ENCODE results near the gene INPP5A. TPM values are rescaled to one million over a fixed set of nuclear protein-coding genes. Genes with fewer than 3 reads are reported as not detected.

Gene INPP5A
- total RNA-seq, 1 donor, result 36.8 TPM

DNA sequence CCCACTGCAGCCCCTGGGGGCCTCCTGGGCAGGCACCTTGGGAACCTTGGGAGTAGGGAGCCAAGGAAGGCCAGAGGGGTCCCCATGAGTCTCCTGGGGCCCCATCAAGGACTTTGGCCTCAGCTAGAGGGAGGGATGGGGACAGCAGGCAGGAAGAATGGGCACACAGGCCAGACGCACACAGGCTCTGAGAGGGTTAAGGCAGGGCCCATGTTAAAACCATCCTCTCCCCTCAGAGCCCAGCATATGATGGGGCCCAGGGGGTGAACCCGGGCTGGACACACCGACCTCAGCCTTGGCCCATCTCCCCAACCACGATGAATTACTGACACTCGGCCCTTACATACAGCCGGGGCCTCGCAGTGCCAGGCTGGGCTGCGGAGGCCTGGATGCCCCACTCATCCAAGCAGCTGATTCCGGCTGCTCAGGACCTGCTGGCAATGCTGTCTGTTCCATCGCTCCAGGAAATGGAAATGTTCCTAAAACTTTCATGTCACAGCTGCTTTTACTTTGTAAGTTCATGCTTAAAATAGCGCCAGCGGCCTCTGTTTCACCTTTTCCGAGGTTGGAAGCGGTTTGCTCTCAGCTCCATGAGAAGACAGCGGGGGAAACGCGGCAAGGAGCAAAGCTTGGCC, 17.3 kb upstream of the INPP5A start:
- no peak overlapping the region for H3K4me3 ChIP-seq (ENCODE audit: low read depth, low read length)
- DNase-seq (ENCODE audit: low read depth), result peak; percentile 88
- TF ChIP-seq, protein P1, sequence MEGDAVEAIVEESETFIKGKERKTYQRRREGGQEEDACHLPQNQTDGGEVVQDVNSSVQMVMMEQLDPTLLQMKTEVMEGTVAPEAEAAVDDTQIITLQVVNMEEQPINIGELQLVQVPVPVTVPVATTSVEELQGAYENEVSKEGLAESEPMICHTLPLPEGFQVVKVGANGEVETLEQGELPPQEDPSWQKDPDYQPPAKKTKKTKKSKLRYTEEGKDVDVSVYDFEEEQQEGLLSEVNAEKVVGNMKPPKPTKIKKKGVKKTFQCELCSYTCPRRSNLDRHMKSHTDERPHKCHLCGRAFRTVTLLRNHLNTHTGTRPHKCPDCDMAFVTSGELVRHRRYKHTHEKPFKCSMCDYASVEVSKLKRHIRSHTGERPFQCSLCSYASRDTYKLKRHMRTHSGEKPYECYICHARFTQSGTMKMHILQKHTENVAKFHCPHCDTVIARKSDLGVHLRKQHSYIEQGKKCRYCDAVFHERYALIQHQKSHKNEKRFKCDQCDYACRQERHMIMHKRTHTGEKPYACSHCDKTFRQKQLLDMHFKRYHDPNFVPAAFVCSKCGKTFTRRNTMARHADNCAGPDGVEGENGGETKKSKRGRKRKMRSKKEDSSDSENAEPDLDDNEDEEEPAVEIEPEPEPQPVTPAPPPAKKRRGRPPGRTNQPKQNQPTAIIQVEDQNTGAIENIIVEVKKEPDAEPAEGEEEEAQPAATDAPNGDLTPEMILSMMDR (IDR thresholded peaks at IDR 0.05; ENCODE audit: insufficient read depth, low read length), result no peak

DNA sequence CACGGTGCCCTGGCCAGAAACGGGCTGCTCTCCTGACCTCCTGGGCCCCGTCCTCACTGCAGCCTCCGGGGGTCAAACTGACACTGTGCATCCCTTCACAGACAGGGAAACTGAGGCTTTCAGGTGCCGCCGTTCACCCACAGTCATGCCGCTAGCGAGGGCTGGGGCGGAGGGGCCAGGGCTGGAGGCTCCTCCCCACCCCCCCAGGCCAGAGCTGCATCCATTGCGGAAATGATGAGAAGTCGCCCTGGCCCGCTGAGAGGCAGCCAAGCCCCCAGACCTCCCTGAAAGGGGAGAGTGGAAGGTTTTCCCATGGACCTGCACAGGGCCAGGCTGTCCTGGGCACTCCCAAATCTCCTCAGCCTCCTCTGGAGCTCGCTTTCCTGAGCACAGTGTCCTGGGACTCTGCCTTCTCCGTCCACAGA, 16.5 kb upstream of the INPP5A start:
- no peak for DNase-seq (ENCODE audit: low read depth)
- no peak overlapping the region for H3K4me3 ChIP-seq (ENCODE audit: low read depth, low read length)
- TF ChIP-seq, protein P1 (IDR thresholded peaks at IDR 0.05; ENCODE audit: insufficient read depth, low read length), result no peak

DNA sequence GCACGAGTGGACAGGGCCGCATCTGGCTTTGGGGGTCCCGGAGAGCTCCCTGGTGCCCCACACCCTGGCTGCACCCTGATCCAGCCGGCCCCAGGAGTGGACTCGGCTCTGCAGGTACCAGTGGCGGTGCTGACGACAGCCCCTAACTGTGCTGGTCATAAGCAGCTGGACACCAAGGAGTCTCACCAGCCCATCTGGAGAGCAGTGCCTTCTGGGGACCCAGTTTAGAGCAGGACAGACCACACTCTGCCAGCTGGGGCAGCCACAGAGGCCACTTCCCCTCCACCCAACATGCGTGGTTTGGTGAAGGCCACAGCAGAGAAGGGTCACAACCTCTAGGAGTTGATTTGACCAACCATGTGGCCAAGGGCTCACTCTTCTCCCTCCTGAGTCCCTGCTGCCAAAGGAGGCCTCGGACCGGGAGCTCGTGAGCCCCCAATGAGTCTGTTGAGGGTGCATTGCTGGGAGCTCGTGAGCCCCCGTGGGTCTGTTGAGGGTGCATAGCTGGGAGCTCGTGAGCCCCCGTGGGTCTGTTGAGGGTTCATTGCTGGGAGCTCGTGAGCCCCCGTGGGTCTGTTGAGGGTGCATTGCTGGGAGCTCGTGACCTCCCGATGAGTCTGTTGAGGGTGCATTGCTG, 16.0 kb upstream of the INPP5A start:
- no peak for DNase-seq (ENCODE audit: low read depth)
- TF ChIP-seq, protein P1 (IDR thresholded peaks at IDR 0.05; ENCODE audit: insufficient read depth, low read length), result no peak
- H3K4me3 ChIP-seq (ENCODE audit: low read depth, low read length), result no peak overlapping the region

DNA sequence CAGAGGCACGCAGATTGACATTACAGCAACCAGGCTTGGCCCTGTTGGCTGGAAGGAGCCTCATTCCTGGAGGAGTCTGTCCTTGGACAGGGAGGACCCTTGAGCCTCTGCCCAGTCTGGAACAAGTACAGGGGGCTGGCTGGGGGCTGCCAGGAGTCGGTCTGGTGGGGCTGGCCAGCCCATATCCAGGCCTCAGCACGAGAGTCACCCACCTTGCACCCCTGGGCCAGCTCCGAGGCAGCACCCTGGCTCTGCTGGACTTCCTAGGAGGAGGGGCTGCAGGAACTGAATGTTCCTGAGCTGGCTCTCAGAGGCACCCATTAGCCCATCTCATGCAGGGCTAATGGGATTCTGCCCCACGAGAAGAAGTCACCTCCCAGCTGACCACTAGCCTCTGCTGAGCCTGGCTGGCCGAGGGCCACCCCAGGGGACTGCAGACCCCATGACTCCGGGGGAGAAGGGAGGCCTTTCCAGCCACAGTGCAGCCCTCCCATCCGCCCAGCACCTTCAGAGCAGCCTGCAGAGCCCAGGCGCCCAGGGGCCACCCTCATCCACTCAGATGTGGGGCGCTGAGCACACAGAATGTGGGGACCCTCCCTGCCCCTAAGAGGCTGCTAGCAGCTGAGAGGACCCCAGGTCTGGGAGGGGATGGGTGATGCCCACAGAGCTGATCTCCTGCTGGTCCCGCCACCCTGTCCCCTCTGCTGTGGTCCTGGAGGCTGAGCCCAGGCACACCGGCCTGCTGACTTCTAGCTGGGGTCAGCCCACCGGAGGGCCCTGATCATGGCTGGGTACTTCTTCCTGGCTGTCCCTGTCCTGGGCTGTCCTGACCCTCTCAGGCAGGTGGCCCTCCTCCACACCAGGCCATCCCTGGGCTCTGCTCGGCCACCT, 14.8 kb upstream of the INPP5A start:
- DNase-seq (ENCODE audit: low read depth), result no peak
- no peak overlapping the region for H3K4me3 ChIP-seq (ENCODE audit: low read depth, low read length)
- TF ChIP-seq, protein P1 (IDR thresholded peaks at IDR 0.05; ENCODE audit: insufficient read depth, low read length), result no peak

DNA sequence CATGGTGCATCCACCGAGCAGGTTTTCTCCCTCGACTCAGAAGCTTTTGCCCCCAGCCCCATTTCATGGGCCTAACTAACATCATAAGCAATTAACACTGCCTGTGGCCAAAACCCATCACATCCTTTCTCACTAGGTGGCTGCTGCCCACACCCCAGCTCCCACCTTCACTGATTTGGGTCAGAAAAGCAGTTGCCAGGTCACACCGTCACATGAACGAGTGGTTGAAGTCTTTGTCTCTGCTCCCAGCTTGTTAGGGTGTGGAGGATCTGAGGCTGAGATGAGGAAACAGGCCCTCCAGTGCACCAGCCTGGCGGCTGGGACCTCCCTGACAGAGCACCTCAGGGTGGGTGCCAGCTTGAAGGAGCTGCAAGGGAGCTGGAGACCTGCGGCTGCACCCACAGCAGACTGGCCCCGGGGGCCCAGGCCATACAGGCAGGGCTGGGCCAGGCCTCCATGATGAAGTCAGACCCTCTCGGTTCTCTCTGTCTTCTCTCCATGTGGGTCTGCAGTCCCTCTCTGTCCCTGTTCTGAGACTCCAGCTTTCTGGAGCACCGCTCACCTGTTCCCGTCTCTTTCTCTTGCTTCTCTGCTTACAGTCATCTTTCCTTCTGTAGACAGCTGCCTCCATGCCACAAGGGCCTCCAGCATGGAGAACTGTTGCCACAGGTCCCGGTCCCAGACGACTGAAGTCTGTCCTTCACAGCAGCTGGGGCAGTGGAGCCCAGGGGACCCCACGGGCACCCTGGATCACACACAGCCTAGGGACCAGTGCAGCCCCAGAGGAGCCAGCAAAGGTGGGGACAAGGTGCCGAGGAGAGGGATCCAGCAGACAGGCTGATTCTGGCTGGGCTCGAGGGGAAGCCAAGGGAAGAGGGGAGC, 13.8 kb upstream of the INPP5A start:
- DNase-seq (ENCODE audit: low read depth), result no peak
- no peak overlapping the region for H3K4me3 ChIP-seq (ENCODE audit: low read depth, low read length)
- TF ChIP-seq, protein P1 (IDR thresholded peaks at IDR 0.05; ENCODE audit: insufficient read depth, low read length), result no peak

Data from fibroblast of the aortic adventitia (primary cell).